ENCODE measurements around the gene RRP1. TPM values are rescaled to one million over a fixed set of nuclear protein-coding genes. Genes with fewer than 3 reads are reported as not detected.

The RRP1 gene
- total and polyA plus RNA-seq, 10 of the 15 experiments (the other 5 are each of a cell fraction or from before 2014, with no cell fraction given): 0.34 to 70.8 (median 35.1) TPM

- Histone ChIP-seq H3K4me2 (ENCODE audit: control insufficient read depth, insufficient read depth) (peak overlapping the region; percentile 92), H3K36me3 (ENCODE audit: control insufficient read depth in 2 of 2, insufficient read depth in 2 of 2, low read length in 1 of 2) (peaks cover 2 to 5% of the 10 kb centered on the region in 2 experiments; a peak in 2 of 4 replicates), H3K9ac (ENCODE audit: control insufficient read depth, insufficient read depth, low read length) (peak overlapping the region; percentile 76), H3K79me2 (ENCODE audit: control insufficient read depth, insufficient read depth, low read length) (peaks cover 10% of the 10 kb centered on the region), H2AFZ (ENCODE audit: control insufficient read depth, low read depth, low read length) (no peak overlapping the region; the same call in 1 of the 2 replicates), H3K9me3 (replicated peaks; ENCODE audit: control insufficient read depth, insufficient read depth, low read length) (peaks cover 2% of the 10 kb centered on the region; the same call in 1 of the 3 replicates), H3K27ac (ENCODE audit: control insufficient read depth, insufficient read depth) (no peak overlapping the region), H4K20me1 (ENCODE audit: control insufficient read depth, insufficient read depth) (no peaks in the 10 kb centered on the region), H3K27me3 (replicated peaks in 1 of 2; ENCODE audit: control insufficient read depth in 2 of 2, insufficient read depth in 2 of 2, low read length in 1 of 2) (no peaks in the 10 kb centered on the region), H3K4me3 (peak overlapping the region; percentile 83), H3K4me1 (ENCODE audit: control insufficient read depth, insufficient read depth, low read length) (peaks cover 9% of the 10 kb centered on the region)
- no peak for ATAC-seq
- no peak for DNase-seq (ENCODE audit: low read depth, low spot score)
- ChIA-PET POLR2A (no interaction called here), RAD21 (ENCODE audit: unreplicated experiment) (no interaction called here), SMC1A (ENCODE audit: uncharacterized antibody, unreplicated experiment) (no interaction called here), CTCF (interaction anchor here (1.1 kb wide), 1 partner anchor 16 kb away, joined by 3 read pairs; no protein-coding TSS in a partner anchor)
- TF ChIP-seq KLF5 (IDR thresholded peaks at IDR 0.05; ENCODE audit: partially characterized antibody) (no peak), RBBP5 (conservative IDR thresholded peaks at IDR 0.05) (no peak), JUNB (IDR thresholded peaks at IDR 0.05) (no peak), ZBED1 (IDR thresholded peaks at IDR 0.05; ENCODE audit: borderline replicate concordance) (no peak), FOXM1 (IDR thresholded peaks at IDR 0.05; ENCODE audit: low read depth, low read length) (no peak), CTCF (IDR thresholded peaks at IDR 0.05 in 2 of 3, conservative IDR thresholded peaks at IDR 0.05 in 1 of 3; ENCODE audit: control insufficient read depth in 2 of 3, extremely low read depth in 1 of 3, insufficient read depth in 1 of 3, low read depth in 3 of 3, low read length in 3 of 3) (no peak), CHD4 (IDR thresholded peaks at IDR 0.05) (no peak), SP1 (IDR thresholded peaks at IDR 0.05; ENCODE audit: low read depth, low read length) (no peak), BHLHE40 (IDR thresholded peaks at IDR 0.05; ENCODE audit: borderline replicate concordance in 1 of 2, low read depth in 2 of 2, low read length in 1 of 2) (no peak), MLLT1 (IDR thresholded peaks at IDR 0.05) (no peak), POLR2AphosphoS2 (IDR thresholded peaks at IDR 0.05; ENCODE audit: low read depth, low read length) (no peak), SUZ12 (IDR thresholded peaks at IDR 0.05; ENCODE audit: unreplicated experiment) (no peak), ZSCAN29 (IDR thresholded peaks at IDR 0.05) (no peak), MXI1 (IDR thresholded peaks at IDR 0.05; ENCODE audit: low read depth, low read length) (no peak), SREBF2 (IDR thresholded peaks at IDR 0.05; ENCODE audit: low read length) (no peak), MEF2B (IDR thresholded peaks at IDR 0.05; ENCODE audit: partially characterized antibody, poor library complexity, severe bottlenecking) (no peak)
- TSS peak; percentile 77 for BruUV-seq (replicated peaks)
- no peak for FAIRE-seq
- in situ Hi-C loops (cut with MboI) (no loop called here), intact Hi-C loops (cut with micrococcal nuclease; ENCODE audit: unreplicated experiment) (loop anchor here (5.0 kb wide), 1 partner anchor 48 kb away; no protein-coding TSS in a partner anchor)
- 80% methylated on average over 12 of the region's 12 CpGs for WGBS (ENCODE audit: insufficient coverage, insufficient replicate concordance, low lambda C conversion rate, missing lambda C conversion rate)
Observed at GRCh38 chr21:43775190-43775589, 14.2 kb upstream of the RRP1 start.

All from GM12878 (cell line).